ENCODE measurements around the gene SH3BP4.

DNA sequence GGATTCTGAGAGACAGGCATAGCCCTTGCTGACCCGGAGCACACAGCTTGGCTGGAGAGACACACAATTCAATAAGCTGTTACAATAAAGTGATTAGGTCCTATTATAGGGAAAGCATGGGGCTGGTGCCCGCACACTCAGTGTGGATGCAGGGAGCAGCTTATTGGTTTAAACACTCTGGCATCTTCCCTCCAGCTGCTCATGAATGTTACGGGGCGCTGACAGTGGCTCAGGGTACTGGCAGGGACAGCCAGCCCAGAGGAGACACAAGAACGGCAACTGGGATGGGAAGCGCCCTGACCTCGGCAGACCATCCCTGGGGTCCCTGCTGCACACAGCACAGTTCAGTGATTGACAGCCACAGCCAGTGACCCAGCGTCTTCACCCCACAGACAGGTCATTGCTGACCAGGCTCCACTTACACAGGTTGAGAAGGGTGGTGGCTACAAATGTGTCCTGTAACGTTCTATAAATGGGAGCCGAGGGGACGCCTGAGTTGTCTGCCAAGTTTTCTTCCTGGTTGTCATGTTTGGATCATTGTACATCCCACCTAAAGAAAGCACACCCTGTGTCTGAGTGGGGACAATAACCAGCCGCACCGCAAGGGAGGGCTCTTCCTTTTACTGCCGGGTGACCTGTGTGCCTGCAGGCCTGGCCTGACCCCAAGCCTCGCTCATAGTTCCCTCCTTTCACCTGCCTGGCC, 60.3 kb downstream of the SH3BP4 start:
- TF ChIP-seq KMT2A (CRISPR knock-in tag; IDR thresholded peaks at IDR 0.05) (no peak), CHD4 (IDR thresholded peaks at IDR 0.05; ENCODE audit: borderline replicate concordance, low read length) (no peak), ARNT2 (CRISPR knock-in tag; IDR thresholded peaks at IDR 0.05; ENCODE audit: low read depth) (no peak), MXI1 (IDR thresholded peaks at IDR 0.05; ENCODE audit: borderline replicate concordance, low read depth, low read length) (no peak)

Data from HepG2 (cell line).